Loucy (cell line): ENCODE measurements around the gene ADM.

ENCODE experiments used
- EZH2phosphoT487 ChIP-seq: fragments of 200-600 bp; IDR thresholded peaks from 2 replicates; pipeline ENCODE4 v1.6.1; 2018; ENCODE audit warnings: antibody characterized with exemption, mild to moderate bottlenecking, moderate library complexity, borderline replicate concordance
- TF ChIP-seq, protein P1 (sequence below): fragments of 200-600 bp; sonication (generic); conservative IDR thresholded peaks from 2 replicates; pipeline ENCODE4 v1.5.1; 2014; ENCODE audit warnings: mild to moderate bottlenecking, antibody characterized with exemption, low read length

DNA sequence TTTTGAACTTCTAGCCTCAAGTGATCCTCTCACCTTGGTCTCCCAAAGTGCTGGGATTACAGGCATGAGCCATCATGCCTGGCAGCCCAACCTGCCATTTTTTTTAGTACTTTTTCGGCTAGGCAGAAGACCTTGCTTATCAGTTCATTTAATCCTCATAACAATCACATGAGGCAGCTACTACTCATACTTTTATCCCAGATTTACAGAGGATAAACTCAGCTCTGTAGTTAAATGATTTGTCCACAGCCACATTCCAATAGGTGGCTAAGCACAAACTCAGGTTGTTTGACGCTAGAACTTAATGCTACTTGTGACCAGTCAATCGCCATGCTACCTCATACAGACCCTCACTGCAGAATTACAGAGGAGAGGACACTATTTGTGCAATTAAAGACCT, 38.9 kb upstream of the ADM start:
- TF ChIP-seq, protein P1, sequence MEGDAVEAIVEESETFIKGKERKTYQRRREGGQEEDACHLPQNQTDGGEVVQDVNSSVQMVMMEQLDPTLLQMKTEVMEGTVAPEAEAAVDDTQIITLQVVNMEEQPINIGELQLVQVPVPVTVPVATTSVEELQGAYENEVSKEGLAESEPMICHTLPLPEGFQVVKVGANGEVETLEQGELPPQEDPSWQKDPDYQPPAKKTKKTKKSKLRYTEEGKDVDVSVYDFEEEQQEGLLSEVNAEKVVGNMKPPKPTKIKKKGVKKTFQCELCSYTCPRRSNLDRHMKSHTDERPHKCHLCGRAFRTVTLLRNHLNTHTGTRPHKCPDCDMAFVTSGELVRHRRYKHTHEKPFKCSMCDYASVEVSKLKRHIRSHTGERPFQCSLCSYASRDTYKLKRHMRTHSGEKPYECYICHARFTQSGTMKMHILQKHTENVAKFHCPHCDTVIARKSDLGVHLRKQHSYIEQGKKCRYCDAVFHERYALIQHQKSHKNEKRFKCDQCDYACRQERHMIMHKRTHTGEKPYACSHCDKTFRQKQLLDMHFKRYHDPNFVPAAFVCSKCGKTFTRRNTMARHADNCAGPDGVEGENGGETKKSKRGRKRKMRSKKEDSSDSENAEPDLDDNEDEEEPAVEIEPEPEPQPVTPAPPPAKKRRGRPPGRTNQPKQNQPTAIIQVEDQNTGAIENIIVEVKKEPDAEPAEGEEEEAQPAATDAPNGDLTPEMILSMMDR = no peak
- TF ChIP-seq EZH2phosphoT487 = no peak
